ENCODE measurements around the gene NTN1.
"Not testable (repeated sequence)": the region's sequence is repeated elsewhere in the genome, so short reads cannot be mapped to it uniquely, and the experiment has no call there.

The NTN1 gene

DNA sequence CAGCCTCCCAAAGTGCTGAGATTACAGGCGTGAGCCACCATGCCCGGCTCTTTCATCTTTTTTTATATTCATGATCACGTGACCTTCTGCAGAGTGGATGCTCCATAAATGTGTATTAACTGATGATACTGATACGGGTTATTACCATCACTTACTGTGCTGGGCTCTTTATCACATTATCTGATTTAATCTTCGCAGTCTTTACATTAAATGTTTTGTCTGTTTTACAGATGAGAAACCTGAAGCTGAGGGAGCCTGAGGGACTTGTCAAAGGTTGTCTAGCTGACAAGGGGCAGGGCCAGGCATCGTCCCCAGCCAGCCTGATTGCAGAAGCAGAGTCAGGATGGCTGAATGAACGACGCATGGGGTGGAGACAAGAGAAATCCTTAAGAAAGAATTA lies 104.4 kb downstream of the NTN1 start:
- no peak for DNase-seq

DNA sequence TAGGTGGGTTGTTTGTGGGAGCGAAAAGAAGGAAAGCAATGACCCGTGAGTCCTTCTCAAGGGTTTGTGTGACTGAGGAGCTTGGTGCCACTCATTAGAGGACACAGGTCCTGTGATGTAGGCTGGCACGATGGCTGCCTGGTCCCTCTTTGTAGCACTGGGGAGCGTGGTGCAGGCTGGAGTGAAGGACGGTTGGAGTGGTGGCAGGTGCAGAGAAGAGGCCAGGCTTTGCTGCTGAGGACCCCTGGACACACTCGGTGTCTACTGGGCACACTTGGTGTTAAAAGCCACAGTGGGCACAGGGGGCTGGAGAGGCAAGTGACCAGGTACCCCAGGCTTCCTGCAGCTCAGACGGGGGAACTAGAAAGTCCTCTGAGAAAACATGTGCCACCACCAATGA lies 106.0 kb downstream of the NTN1 start:
- no peak for DNase-seq

DNA sequence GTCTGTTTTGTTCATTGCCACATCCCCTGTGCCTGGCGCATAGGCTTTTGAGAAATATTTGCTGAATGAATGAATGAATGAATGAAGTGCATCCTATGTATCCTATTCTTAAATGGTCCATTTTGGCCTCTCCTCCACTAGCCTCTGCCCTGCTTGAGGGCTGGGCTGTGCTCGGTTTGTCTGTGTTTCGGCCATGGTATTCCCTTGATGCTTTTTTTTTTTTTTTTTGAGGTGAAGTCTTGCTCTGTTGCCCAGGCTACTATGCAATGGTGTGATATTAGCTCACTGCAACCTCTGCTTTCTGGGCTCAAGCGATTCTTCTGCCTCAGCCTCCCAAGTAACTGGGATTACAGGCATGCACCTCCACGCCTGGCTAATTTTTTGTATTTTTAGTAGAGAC lies 110.1 kb downstream of the NTN1 start:
- DNase-seq, result no peak

DNA sequence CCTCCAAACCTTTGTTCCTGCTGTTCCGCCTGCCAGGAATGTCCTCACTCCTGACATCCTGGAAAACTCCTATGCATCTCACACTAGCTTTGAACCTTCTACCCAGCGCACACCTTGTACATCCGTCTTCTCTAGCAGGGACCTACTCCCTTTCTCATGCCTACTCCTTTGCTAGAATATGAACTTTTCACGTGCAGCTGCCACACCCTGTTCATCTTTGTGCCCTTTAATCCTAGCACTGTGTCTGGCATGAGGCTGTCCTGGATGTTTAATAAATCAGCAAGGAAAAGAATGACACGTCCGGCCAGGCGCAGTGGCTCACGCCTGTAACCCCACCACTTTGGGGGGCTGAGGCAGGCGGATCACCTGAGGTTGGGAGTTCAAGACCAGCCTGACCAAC lies 111.0 kb downstream of the NTN1 start:
- no peak for DNase-seq

DNA sequence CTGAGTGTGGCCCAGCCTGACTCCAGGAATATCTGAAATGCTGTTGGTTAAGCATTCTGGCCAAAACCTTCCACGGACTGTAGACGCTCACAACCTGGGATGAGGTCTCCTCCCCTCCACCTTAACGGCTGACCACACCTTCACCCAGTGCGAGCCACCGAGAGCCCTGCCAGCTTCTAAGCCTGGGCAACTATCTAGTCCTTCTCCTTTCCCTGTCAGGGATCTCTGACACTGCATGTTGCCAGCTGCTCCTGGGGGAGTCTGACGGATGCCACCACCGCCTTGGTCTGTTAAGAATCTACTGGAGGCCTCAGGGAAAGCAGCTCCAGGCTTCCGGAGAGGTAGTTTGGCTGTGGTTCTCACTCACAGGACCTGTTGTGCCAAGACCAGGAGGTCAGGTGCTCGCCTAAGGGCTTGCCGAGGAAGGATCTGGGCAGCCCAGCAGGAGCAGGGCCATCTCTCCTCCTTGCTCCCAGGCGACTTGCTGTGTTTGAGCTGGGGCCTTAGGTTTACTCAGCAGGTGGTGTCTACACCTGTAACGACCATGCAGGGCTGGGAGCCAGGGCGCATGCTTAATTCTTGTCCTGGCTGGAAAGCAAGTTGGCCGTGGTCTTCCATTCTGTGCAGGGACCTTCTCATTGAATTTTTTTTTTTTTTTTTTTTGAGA lies 111.8 kb downstream of the NTN1 start:
- DNase-seq, result no peak

DNA sequence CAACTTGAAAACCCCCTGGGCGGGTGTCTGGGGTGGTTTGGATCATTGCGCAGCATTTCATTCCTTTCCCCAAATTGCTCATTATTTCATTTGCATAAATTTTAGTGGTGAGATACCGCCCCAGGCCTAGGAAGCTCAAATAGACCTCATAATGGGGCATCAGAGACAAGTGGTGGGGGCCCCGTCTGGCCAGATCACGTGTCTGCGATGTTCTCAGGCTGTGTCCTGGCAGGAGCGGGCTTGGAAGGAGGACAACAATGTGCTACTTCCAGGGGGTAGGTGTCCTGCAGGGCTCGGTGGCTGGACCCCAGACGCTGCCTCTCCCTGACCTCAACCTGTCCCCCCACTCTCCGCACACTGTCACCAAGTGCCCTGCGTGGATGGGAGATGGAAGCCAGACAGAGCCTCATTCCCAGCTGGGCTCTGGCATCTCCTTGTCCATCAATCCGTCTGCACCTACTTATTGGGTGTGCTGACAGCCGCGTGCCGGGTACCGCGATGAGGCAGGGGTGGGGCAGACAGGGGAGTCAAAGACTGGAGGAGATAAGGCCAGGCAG lies 116.9 kb downstream of the NTN1 start:
- no peak for DNase-seq

DNA sequence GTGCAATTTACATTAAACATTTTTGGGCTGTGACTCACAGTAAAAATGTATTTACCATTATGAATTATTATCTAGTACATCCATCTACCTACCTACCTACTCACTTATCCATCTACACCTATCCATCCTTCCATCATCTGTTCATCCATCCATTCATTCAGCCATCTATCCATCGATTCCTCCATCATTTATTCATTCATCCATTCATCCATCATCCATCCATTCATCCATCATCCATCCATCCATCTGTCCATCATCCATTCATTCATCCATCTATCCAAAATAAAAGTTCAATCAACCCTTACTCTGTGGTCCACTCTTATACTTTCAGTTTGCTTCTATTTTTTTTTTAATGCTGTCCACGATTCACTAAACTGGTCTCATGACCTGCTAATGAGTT lies 118.4 kb downstream of the NTN1 start:
- DNase-seq, result no peak

DNA sequence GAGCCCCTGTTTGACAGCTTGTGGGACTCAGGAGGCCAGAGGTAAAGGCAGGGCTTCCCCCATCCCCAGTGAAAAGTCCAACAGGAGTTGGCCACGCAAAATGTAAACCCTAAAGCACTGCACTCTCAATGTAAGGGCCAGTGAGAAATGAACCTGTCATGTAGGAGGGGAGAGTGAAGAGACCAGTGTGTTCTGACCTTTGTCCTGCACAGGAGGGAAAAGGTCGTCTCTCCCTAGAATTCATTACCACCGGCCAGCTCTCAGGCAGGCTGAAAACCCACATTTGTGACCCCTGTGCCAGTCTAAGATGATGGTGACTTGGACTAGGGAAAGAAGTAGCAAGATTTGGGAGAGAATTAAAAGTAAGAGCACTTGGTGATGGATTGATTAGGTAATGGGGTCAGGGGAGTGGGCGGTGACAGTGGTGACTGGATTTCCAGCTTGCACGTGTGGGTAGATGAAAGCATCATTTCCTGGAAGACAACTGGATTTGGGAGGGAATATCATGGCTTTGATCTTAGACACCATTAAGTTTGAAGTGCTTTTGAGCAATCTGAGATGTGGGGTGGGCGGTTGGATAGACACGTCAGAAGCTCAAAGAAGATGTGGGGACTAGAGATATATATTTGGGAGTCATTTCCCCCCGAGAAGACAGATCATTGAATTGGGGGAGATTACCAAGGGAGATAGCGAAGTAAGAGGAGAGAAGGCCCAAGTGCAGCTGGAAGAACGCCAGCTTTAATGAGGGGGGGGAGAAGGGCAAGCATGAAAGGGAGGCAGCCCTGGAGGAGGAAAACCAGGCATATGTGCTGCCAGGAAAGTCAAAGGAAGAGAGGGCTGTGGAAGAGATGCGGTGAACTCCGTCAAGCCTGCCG lies 119.5 kb downstream of the NTN1 start:
- no peak for DNase-seq

DNA sequence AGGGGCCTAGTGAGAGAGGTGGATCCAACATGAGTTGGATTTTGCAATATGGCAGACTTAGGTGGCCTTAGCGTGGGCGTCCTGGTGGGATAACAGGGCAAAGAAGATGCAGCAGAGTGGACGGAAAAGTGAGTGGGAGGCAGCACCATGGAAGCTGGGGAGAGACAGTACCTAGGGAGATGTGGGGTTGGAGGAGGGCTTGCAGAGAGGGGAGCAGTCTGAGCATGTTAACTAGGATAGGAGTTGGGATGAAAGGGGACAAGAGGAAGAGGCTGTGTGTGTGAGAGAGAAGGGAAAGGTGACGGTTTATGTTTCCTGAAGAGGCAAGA lies 120.1 kb downstream of the NTN1 start:
- no peak for DNase-seq

DNA sequence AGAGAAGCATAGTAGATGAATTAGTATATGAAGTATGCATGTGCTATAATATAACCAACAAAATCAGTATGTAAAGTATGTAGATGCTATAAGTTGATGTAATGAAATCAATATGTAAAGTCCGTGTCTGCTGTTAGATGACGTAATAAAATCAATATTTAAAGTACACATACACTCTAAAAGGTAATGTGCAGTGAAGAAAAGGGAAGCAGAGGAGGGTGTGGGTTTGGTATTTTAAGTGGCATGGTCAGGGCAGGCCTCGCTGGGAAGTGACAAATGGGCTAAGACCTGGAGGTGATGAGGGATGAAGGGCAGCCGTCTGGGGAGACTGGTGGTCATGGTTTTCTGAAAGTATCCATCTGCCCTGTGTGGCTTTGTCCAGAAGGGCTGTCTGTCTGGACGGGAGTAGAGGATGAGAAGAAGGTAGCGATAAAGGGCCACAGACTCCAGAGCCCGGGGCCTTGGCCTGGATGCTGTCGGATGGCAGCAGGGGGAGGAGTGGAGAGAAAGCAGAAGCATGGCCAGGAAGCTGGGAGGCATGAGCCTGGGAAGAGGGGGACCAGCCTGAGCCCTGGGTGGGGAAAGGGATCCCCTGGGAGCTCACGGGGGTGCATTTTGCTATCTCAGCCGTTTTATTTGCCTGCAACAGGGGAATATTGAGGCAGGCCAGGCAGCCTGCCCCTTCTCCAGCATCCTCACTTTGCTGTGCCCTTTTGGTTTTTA lies 121.6 kb downstream of the NTN1 start:
- no peak for DNase-seq

DNA sequence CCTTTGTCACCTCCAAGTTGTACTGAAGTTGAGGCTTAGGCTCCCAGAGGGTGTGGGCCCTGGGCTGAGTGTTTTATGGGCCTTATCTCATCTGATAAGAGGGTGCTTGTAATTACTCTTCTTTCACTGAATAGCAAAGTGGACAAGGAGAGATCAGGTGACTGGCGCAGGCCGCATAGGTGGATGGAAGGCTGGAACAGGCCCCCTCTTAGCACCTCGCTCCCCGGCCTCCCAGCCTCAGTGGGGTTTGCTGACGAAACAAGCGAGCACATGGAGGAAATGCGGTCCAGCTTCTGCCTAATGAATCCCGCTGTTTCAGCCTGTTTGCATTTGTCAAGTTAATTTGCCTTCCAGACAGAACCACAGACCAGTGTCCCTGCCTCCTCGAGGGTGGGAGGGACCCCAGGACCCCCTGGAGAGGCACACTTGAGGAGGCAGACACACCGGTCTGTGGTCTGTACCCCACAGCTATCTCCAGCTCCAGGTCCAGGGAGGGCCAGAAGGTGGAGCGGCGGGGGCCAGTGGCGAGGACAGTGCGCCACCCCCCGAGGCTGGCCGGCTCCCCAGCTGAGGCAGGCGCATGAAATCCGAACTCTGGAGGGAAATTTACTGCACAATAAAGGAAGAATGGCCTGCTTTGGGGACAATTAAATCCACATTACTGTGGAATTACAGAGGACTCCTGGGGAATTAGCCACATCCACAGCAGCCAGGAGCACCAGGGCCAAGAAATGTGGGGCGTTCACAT lies 123.4 kb downstream of the NTN1 start:
- DNase-seq, result no peak

DNA sequence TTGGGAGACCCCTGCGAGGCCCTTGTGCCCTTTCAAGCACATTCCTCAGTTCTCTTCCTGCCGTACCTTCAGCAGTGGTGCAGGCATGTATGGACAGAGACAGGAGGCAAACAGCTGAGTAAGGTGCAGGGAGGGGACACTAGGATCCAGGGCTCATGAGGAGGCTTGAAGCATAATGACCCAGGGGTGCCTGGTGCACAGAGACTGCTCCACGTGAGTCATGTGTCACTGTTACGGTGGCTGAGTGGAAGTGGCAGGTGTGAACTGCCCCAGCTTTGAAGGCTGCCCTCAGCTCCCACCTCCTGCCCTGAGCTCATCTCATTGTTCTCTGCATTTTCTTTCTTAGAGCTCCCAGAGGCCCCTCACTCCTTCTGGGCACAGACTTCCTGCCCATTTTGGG lies 124.8 kb downstream of the NTN1 start:
- DNase-seq, result no peak

DNA sequence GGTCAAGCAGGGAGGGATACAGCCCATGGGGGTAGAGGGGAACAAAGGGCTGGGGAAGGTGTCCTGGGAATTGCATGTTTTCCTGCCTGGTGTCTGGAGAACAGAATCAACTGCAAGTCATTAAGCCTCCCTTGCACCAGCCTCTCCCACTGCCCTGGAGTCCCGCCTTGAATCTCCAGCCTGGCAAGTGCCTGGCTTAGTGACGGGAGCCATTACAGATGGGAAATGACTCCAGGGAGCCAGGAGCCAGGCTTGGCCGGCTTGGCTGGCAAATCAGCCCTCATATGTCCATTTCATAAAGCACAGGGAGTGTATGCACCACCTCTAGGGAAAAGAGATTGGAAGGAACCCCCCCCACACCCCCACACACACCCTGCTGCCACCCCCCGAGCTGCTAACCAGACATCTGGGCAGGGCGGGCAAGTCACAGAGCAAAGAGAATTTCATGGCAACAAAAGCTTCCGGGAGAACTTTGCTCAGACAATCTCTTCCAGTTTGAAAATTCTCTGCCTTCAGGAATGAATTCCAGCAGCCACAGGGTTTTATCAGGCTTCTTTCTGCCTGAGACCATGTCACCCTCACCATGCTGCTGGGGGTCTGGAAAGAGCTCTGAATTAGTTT lies 127.7 kb downstream of the NTN1 start:
- no peak for DNase-seq

DNA sequence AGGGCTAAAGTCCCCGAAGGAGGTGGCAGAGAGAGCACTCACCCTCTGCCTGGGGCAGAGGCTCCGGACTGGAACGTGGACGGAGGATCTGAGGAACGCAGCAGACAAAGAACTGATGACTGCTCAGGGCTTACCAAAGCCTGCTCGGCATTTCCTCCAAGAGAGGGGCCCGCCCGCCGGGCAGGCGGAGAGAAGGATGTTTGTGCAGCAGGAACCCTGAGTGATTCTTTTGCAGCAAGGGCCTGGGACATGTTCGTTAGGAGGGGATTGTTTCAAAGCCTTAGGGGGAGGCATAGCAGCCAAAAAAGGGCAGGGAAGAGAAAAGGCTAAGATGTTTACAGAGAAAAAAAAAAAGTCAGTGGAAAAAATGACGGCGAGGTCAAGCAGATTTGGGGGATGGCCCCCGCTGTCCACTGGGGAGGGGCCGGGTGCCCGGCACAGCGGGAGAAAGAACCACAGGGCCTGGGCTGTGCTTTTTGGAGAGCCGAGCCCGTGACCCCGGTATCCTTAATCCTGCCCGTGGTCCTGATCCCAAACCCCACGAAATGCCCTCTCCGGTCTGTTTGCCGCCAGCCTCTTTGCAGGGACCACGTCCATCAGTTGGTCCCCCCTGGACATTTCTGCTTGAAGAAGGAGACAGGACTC lies 129.3 kb downstream of the NTN1 start:
- no peak for DNase-seq

DNA sequence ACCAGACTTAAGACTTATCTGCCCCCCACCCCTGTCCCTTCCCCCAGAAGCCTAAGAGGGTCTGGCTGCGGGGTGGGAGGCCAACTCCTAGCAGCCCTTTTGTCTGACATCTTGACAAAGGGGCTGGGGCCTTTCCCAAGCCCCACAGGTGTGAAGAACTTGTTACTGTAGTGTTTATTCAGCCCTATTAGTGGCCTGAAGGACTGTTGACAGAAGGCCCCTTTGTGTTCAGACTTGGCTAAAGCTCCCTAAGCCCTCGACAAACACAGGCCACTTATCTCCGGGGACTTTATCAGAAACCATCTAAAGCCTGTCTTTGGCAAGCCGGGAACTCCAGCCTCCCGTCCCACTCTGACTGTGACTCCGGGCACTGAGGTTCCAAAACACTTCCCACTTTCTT lies 129.8 kb downstream of the NTN1 start:
- no peak for DNase-seq

DNA sequence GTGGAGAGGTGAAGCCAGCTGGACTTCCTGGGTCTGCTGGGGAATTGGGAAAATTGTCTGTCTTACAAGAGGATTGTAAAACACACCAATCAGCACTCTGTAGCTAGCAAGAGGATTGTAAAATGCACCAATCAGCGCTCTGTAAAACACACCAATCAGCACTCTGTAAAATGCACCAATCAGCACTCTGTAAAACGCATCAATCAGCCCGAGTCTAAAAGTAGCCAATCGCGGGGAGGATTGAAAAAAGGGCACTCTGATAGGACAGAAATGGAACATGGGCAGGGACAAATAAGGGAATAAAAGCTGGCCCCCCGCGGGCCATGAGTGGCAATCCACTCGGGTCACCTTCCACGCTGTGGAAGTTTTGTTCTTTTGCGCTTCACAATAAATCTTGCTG lies 130.4 kb downstream of the NTN1 start:
- not testable (repeated sequence) for DNase-seq

DNA sequence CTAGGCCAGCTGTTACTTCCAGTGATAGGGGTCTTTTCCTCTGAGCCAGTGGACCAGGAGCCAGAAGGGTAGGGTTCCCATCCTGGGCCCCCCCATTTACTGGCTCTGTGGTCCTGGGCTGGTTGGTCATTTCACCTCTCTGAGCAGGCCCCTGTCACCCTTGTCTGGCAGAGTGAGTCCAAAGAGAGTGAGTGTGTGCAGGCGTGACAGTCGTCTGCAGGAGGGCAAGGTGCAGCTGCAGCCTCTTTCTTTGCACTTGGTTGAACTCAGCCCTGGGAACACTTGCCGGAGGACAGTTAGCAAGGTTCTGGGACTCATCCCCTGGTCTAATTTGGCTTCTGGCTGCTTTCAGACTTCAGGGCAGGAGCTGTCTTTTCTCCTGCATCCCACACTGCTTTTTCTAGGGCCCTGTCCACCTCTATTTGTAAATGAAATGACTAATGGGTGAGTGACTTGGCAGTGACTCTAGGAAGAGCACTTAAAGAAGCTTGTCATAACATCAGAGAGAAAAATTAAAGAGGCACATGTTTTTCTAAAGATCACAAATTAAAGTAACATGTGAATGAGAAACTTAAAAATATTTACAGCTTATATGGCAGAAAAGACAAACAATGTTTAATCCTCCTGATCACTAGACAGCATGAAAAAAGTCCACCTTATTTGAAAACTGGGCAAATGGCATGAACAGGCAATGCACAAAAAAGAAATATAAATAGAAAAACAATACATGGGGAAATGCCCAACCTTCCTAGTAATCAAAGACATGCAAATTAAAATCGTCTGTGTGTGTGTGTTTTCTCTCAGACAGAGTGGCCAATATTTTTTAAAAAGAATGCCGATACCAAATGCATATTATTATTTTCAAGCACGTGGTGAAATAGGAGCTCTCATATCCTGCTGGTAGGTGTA lies 137.5 kb downstream of the NTN1 start:
- DNase-seq, result no peak

DNA sequence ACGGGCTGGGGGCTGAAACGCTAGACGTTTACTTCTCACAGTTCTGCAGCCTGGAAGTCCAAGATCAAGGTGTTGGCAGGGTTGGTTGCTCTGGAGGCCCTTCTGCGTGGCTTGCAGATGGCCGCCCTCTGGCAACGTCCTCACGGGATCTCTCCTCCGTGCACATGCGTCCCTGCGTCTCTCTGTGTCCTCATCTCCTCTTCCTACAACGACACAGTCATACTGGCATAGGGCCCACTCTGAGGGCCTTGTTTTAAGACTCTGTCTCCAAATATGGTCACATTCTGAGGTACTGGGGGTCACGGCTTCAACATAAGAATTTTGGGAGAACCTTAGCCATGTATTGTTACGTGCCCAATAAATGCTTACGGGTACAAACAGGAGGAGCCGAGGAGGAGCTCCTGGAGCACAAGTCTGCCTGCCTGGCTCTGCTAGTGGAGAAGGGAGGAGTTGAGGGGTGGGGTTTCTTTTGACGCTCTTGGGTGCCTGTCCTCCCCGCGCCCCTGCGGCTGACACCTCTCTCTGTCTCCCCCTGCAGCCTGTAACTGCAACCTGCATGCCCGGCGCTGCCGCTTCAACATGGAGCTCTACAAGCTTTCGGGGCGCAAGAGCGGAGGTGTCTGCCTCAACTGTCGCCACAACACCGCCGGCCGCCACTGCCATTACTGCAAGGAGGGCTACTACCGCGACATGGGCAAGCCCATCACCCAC lies 141.1 kb downstream of the NTN1 start:
- DNase-seq, result no peak

DNA sequence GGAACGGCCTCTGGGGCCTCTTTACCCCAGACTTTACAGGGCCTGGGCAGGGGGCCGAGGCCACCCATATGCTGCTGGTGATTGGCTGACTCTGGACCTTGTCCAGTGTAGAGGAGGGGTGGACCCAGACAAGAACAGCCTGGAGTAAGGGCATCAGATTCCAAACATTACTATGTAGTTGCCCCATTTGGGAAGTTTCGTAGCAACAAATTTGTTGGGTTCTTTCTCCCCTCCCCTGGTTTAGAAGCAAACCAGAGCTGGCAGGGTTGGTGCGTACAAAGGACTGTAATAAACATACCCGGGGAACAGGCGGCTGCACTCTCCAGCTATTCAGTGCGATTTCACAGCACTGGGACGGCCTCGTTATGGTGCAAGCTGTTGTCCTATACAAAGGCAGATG lies 145.5 kb downstream of the NTN1 start:
- DNase-seq, result no peak

DNA sequence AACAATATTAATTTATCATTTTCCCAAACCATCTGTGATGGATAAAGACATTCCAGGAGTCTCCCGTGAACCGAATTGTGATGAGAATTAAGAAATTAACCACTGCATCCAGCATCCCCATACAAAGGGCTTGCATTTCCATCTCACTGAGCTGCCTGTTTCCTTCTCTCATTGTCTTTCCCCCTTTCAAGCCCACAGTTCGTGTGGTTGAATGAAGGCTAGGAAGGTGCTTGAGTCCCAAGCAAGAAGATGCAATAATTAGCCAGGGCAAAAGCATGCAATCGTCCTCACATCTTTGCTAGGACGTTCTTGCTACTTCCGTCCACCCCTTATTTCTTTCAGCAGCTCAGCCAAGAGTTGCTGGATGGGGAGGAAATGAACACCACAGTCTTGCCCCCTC lies 146.1 kb downstream of the NTN1 start:
- no peak for DNase-seq

All from activated naive CD4-positive, alpha-beta T cell (primary cell).